Right forelimb (tissue), 1 donor: ENCODE measurements around the gene HFE.
"Not testable (repeated sequence)": the region's sequence is repeated elsewhere in the genome, so short reads cannot be mapped to it uniquely, and the experiment has no call there.

Source experiments
- DNase-seq: peaks from one replicate; pipeline ENCODE4 v3.0.0-alpha.2; 2018

The HFE gene

GRCh38 chr6:26115226-26115625 lies 28.0 kb downstream of the HFE start:
- no peak for DNase-seq

- DNase-seq: no peak
Measured at GRCh38 chr6:26116267-26116666, 29.0 kb downstream of the HFE start.

- DNase-seq: no peak
Measured at GRCh38 chr6:26118999-26119398, 31.8 kb downstream of the HFE start.

- not testable (repeated sequence) for DNase-seq
Measured at GRCh38 chr6:26120115-26120514, 32.9 kb downstream of the HFE start.

GRCh38 chr6:26120807-26121140 lies 33.5 kb downstream of the HFE start:
- no peak for DNase-seq

GRCh38 chr6:26121141-26122004 lies 34.1 kb downstream of the HFE start:
- no peak for DNase-seq

GRCh38 chr6:26122005-26122388 lies 34.8 kb downstream of the HFE start:
- DNase-seq: no peak

- no peak for DNase-seq
Measured at GRCh38 chr6:26122402-26122792, 35.2 kb downstream of the HFE start.

GRCh38 chr6:26122793-26123674 lies 35.8 kb downstream of the HFE start:
- DNase-seq: peak; percentile 91

- DNase-seq: peak; percentile 91
Measured at GRCh38 chr6:26123675-26123946, 36.4 kb downstream of the HFE start.

- peak; percentile 88 for DNase-seq
Measured at GRCh38 chr6:26123947-26124780, 36.9 kb downstream of the HFE start.

- DNase-seq: peak; percentile 61
Measured at GRCh38 chr6:26124781-26125685, 37.8 kb downstream of the HFE start.

GRCh38 chr6:26126394-26127235 lies 39.4 kb downstream of the HFE start:
- DNase-seq: no peak

GRCh38 chr6:26128013-26128771 lies 41.0 kb downstream of the HFE start:
- DNase-seq: no peak

- DNase-seq: no peak
Measured at GRCh38 chr6:26129656-26130055, 42.4 kb downstream of the HFE start.

GRCh38 chr6:26130581-26131249 lies 43.5 kb downstream of the HFE start:
- DNase-seq: no peak

- no peak for DNase-seq
Measured at GRCh38 chr6:26131618-26132017, 44.4 kb downstream of the HFE start.

- DNase-seq: no peak
Measured at GRCh38 chr6:26133730-26134129, 46.5 kb downstream of the HFE start.

- DNase-seq: no peak
Measured at GRCh38 chr6:26136321-26136720, 49.1 kb downstream of the HFE start.
